ENCODE data around the gene NEUROG3.

Gene NEUROG3, protein sequence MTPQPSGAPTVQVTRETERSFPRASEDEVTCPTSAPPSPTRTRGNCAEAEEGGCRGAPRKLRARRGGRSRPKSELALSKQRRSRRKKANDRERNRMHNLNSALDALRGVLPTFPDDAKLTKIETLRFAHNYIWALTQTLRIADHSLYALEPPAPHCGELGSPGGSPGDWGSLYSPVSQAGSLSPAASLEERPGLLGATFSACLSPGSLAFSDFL

DNA sequence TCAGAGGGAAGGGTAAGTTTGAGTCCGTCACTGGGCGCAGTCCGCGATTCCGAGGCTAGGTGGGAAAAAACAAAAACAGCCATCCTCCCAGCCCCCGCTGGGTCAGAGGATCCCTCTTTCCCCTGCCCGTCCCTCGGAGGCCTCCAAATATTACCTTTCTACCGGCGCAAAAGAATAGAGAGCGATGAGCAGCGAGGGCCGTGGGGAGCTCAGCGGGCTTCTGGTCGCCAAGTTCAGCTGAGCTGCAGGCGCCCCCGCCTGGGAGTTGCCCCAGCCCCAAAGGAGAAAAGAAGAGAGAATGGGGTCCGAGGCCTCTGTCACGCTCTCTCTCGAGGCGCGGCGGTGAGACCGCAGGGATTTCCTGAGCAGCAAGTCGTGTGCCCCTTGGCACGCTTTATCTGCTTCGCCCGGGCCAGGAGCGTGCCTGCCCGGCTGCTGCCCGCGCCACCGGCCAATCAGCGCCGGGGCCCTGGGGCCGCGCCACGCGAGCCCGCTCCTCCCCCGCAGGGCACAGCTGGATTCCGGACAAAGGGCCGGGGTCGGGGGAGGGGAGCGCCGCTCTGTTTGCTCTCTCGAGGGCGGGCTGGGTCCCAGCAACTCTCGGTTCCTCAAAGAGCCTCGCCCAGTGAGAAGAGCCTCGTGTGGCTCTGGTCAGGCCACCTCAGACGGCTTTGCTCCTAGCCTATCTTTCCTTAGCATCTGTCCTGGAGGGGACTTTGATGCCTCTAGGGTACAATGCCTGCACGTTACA is at the start of gene NEUROG3:
NEUROG3 (minus strand) TSS at position 367 of the 751 bp plus-strand sequence. CDS start 379 bp downstream, outside the sequence.
- no peak for DNase-seq (ENCODE audit: low spot score)

DNA sequence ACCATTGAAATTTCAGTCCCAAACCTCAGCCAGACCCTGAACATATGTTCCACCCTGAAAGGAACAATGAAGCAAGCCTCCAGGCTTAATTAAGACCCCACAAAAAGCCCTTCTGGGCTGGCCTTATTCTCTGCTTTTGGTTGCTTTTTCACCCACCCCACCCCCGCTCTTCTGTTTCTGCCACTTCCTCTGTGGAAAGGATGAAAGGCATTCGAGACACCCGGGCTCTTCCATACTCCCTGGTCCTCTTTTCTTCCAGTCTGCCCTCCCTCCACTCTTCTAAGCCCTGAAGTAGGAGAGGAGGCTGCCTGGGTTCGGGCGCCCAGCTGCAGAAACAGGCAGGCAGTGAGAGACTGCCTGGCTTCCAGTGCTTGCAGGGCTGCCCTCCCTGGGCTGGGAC is 47.4 kb upstream of the NEUROG3 start:
- DNase-seq (ENCODE audit: low spot score), result no peak

DNA sequence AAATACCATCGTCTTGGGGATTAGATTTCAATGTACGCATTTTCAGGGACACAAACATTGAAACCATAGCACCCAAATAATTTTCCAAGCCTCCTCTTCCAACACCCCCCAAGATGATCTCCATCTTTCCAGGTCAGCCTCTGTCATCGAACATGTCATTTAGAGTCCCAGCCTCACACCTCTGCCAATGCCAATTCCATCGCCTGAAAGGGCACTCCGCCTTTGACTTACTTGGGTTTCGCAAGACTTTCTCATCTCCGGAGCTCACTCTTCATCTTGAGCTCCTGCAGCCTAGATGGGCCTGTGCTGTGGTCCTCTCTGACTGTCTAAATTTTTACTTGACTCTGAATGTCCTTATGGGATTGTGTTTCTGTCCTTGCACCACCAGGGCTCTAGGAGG is 46.4 kb upstream of the NEUROG3 start:
- no peak for DNase-seq (ENCODE audit: low spot score)

DNA sequence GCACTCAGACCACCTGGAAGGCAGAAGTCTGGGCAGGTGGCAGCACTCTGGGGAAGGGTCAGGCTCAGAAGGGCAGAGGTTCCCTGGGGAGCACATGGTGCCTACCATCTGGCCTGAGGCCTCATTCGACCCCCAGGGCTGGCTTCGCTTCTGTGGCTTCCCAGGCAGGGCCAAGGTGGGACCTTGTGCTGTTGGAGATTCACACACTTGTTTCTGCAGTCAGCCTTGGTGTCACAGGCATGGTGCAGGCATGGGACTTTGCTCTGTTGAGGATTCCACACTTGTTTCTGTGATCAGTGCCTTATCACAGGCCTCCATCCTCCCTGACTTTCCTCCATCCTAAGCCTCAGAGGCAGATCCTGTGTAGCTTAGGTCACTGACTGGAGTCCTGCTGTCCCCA is 45.5 kb upstream of the NEUROG3 start:
- no peak for DNase-seq (ENCODE audit: low spot score)

DNA sequence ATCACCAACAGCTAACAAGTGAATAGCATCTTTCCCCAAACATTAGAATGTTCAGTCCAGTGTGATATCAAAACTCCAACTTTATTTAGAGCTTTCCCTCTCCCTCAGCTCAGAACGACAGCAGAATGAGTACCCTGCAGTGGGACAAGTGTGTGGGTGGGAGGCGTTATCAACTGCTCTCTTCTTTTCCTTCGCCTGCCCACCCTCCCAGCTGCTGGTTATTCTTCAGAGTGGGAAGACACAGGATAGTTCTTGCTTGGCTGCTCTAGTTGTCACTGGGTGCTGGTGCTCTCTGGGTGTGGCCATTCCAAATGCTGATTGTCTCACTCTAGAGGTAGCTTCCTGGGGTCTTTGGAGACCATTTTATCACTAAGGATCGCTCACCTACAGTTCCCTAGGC is 43.1 kb upstream of the NEUROG3 start:
- DNase-seq (ENCODE audit: low spot score), result no peak

DNA sequence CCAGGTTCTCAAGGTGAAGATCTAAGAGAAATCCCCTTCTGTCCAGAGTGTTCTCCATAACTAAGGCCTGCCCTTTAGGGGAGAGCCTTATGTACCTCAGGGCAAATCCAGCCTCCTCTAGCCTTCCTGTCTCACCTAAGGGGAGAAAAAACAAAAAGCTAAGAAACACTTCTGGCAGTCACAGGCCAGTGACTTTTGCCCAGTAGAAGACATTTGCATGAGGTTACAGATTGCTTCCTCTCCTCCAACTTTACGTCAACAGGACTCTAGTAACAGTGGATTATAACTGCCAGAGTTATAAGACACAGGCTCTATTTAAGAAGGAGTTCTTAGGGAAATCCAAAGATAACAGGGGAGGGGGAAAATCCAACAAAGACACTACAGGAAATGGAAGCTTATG is 40.9 kb upstream of the NEUROG3 start:
- no peak for DNase-seq (ENCODE audit: low spot score)

DNA sequence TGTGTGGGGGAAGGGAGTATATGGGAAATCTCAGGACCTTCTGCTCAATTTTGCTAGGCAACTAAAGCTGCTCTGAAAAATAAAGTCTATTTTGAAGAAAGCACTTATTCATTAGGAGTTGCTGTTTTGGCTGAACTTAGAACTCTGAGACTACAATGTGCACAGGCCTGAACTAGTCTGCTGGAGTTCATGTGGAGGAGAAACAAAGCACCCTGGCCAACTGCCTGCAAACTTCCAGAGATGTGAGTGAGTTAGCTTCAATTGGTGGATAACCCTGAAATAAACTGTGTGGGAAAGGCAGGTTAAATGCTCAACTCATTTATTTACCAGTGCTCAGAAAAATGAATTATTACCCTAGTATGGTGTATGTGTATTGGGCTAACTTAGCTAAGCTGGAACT is 39.5 kb upstream of the NEUROG3 start:
- no peak for DNase-seq (ENCODE audit: low spot score)

DNA sequence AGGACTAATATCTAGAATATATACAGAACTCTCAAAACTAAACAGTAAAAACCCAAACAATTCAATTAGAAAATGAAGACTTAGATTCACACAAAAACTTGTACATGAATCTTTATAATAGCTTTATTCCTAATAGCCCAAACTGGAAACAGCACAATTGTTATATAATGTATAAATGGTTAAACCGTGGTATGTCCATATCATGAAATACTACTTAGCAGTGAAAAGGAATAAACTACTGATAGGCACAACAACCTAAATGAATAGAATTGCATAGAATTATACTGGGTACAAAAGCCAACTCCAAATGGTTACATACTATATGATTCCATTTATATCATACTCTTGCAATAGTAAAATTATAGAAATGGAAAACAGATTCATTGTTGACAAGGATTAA is 35.9 kb upstream of the NEUROG3 start:
- no peak for DNase-seq (ENCODE audit: low spot score)

DNA sequence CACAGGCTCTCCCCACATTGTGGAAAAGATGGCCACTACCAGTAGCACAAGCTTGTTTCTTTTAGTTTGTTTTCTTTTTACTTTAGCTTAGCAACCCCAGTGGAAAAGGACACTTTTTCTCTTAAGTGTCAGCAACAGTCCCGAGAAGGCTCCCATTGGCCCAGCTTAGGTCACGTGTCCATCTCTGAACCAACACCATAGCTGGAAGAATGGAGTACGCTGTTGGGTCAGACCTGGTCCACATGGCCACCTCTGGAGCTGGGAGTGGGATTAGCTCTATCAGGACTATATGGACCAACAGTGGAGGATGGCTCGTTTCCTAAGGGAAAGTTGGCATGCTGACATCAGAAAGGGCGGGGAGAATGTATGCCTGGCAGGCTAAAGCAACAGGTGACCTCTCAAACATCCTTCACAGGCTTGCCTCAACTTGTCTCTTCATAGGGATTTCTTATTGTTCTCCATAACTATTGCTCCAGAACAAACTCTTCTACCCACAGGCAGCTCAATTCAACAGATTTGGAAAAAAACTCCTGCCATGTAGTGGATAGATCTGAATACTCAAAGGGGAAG is 27.6 kb upstream of the NEUROG3 start:
- no peak for DNase-seq (ENCODE audit: low spot score)

DNA sequence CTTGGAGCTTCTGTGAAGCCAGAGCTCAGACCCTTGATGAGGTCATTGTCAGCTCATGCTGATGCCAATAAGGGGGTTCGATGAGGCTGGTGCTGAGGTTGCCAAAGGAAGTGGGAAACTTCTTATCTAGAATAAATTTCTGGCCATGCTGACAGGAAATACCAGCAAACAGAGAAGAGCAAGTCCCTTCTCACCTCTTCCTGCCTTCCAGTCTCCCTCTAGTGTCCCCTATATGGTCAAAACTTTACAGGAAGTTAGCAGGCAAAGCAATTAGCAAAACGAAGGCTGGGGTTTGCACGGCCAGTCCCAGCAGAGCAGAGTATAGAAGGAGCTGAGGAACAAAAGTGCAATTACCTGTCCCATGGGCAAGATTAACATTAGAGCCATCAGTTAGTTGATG is 15.1 kb upstream of the NEUROG3 start:
- no peak for DNase-seq (ENCODE audit: low spot score)

DNA sequence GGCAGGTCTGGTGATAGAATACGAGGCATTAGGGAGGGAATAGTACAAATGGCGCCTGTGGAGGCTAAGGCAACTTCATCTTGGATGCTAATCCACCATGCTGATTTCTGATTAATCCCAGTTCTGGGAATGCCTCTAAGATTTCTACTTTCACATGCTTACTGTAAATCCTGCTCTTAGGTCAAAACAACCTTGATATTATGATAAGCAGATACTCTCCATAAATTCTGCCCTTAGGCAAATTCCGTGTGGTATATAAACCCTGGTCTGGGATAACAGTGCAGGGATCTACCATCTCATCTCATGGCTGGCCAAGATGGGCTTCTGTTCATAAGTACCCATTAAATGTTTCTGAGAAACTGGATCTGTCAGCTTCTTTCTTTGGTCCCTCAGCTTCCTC is 11.4 kb upstream of the NEUROG3 start:
- DNase-seq (ENCODE audit: low spot score), result no peak

DNA sequence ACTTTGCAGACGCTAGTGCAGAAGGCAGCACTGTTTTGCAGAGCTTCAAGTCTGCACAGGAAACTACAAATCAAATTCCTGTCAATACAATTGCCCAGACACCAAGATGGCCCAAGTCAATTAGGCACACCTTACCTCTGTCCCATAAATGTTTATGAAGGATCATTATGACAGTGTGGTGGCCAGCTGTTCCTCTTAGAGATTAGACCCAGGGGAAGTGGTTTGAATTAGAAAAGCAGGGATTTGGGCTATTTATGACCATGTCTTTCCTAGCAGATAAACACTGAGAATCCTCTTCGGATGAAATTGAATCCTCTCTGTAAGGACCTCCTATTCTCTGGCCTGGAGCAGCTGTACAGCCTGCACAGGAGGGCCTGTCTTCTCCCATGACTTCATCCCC is 9.9 kb upstream of the NEUROG3 start:
- DNase-seq (ENCODE audit: low spot score), result no peak

DNA sequence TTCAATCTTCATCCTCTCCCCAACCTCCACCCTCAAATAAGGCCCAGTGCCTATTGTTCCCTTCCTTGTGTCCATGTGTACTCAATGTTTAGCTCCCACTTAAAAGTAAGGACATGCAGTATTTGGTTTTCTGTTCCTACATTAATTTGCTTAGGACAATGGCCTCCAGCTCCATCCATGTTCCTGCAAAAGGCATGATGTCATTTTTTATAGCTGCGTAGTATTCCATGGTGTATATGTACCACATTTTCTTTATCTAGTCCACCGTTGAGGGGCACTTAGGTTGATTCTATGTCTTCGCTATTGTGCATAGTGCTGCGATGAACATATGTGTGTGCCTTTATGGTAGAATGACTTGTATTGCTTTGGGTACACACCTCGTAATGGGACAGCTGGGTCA is 7.2 kb upstream of the NEUROG3 start:
- DNase-seq (ENCODE audit: low spot score), result no peak

DNA sequence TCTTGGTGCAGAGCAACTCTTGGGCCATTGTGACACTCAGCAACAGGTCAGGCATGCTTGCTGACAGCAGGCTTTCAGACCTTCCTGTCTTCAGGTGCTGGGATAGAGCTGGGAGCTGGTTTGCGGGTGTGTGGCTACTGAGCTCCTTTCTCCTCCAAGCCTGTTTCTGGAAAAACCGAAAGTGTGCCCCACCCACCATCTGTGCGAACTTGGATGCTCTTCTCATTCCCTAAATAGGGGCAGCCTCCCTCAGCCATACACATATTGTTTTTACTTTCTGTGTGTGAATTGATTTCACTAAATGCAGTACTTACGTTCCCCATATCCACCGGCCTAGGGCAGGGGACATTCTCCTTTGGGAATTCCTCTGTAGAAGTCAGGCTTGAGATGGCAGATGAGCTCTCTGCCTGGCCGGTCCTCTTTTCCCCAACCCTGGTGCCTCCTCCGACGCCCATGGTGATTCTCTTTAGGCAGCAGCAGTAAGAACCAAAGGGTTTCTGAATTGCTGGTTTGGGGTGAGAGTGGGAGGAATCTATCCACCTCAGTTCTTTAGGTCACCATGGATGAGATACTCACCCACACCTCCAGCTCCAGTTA is 6.3 kb upstream of the NEUROG3 start:
- DNase-seq (ENCODE audit: low spot score), result no peak

DNA sequence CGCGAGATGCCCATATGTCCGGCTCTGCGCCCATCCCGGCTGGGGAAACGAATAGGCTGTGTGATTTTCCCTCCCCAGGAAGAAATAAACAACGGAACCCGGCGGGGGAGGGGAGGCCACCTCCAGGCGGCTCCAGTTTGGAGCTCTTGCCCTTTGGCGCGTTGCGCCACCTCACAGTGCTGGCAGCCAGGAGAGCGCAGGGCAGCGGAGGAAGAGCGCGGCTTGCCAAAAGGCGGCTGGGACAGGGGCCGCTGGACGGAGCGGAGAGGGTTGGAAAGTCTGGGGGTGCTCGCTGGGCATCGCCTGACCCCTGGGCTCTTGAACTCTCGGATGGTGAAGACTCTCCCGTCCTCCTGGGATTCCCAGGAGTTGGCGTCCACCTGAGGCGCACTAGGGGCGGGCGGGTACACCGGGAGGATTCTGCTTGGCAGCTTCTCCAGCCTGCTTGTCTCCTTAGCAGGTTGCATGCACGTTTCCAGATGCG is 5.3 kb upstream of the NEUROG3 start:
- DNase-seq (ENCODE audit: low spot score), result no peak

DNA sequence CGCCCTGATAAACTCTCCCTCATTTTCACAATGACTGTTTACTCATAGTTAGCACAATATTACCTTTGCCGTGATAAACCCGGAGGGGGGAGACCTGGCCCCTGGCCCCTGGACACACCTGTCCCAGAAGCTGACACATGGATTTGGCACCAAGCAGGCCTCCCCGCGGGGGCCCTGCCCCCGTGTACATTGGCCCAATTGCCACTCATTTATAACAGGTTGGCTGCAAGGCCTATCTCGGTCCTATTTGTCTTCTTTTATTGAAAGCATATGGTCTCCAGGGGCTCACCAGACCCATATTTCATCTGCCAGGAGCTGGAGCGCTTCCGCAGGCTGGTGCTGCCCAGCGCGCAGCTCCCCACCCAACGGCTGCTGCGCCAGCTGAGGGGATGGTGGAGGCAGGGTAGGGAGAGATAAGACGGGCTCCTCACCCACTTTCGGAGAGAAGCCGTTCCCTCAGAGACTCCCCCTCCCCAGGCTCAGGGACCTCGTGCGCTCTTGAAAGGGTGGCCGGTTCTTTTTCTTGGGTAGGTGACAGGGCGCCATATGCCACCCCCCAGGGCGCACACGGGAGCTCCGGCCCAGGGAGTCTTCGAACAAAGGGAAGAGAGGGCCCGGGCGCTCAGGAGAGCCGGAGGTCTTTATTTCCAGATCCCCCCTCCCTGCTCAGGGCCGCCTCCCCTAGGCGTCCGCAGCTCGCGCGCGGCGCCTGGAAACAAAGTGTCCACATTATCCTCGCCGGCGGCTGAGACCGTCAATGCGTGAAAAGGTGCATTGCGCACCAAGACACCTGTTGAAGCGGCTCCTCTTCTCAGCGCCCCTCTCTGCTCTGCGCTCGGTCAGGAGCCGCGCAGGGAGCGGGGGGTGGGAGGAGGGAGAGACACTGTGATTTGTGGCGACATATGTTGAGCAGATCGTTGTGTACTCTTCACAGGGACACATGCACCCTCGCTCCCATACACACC is 4.3 kb upstream of the NEUROG3 start:
- DNase-seq (ENCODE audit: low spot score), result no peak

DNA sequence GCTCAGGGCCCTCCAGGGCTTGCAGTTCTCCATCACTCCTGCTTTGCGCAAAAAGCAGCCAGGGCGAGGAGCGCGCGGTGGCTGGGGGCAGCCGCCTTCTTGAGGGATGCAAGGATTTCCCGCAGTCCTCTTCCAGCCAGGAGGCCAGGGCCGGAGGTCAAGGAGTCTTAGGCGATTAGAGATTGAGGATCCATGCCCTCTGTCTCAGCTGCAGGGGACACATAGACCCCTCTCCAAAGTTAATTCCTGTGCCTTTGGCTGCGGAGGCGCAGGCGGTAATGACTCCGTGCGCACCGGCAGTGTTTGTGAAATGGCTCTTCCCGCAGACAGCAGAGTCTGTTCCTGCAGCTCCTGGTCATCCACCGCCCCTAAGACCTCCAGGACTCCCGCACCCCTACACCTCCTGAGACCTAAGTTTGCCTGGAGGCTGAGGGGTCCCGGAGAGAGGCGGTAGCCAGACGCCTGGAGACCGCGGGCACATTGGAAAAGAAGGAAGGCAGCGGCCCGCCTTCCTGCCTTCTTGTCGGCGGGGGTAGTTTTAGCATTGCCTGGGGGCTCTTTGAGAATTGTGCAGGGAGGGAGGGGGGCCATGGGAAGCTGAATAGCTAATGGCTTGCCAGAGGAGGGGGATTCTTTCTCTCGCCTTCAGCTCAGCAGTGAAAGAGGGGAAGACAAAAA is 3.3 kb upstream of the NEUROG3 start:
- no peak for DNase-seq (ENCODE audit: low spot score)

DNA sequence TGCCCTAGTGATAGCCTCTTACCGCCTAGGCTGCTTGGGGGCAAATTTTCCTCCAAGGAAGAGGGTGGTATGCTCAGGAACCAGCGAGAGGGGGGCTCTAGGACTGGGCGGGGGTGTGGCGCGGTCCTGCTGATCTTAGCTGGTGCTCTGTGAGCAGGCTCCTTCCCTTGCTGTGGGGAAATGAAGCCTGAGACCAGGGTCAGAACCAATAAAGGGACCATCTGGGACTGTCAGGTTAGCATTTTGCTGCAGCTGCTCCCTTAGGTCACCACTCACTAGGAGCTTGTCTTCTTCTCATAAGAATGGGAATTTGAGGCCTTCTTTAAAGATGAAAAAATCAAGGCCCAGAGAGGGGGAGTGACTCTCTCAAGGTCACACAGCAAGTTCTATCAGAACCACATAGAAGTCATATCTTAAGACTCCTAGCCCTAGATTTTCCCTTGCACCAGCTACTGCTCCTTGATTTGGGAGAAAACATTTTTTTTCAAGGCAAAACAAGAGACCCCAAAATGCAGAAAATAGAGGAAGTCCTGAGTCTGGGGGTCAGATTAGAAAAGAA is 2.0 kb upstream of the NEUROG3 start:
- DNase-seq (ENCODE audit: low spot score), result no peak

DNA sequence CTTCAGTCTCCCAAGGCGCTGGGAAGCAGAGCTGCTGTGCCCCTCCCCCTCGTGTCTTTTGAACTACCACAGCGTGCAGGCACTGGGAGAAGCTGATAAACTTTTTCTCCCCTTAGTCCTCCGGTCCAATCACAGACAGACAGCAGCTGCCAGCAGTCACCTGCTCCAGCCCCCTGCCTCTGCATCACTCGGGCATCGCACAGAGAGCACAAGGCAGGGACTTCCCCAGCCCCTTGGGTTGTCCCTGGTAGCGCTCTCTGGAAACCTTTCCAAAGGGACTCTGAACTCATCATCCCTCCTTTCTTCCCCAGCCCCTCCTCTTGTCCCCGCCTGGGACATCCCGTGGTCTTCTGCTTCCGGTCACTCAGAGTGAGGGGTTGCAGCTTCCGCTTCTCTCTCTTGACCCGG is 1.4 kb upstream of the NEUROG3 start:
- no peak for DNase-seq (ENCODE audit: low spot score)

DNA sequence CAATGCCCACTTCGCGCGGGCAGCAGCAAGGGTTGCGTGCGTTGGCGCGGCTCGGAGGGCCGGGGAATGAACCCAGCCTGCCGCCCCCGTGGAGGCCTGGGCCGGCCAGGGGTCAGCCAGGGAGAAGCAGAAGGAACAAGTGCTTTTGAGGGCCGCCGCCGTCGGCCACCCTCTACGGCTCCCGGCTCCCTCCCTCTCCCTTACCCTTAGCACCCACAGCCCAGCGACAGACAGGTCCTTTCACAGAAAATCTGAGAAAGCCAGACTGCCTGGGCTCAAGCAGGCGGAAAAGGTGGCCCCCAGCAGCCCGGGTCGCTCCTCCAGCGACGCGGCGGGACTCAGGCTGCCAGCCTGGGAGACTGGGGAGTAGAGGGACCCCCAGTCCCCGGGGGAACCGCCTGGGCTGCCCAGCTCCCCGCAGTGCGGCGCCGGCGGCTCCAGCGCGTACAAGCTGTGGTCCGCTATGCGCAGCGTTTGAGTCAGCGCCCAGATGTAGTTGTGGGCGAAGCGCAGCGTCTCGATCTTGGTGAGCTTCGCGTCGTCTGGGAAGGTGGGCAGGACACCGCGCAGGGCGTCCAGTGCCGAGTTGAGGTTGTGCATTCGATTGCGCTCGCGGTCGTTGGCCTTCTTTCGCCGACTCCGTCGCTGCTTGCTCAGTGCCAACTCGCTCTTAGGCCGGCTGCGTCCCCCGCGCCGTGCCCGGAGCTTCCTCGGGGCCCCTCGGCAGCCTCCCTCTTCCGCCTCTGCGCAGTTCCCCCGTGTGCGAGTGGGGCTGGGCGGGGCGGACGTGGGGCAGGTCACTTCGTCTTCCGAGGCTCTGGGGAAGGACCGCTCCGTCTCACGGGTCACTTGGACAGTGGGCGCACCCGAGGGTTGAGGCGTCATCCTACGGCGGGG is 815 bp downstream of the NEUROG3 start:
- DNase-seq (ENCODE audit: low spot score), result no peak
